SK-N-SH (cell line): ENCODE measurements around the gene RASSF8.

Source experiments
- JUND ChIP-seq: IDR thresholded peaks from 2 replicates; pipeline ENCODE4 v1.4.0; 2012
- MXI1 ChIP-seq: IDR thresholded peaks from 2 replicates; pipeline ENCODE4 v1.6.1; 2012; ENCODE audit warnings: mild to moderate bottlenecking, low read depth, low read length, improper control_type of control experiment
- RCOR1 ChIP-seq: fragments of 150-350 bp; IDR thresholded peaks from 2 replicates; pipeline ENCODE4 v1.6.1; 2017; ENCODE audit warnings: antibody characterized with exemption, low read length
- TF ChIP-seq, protein P1 (sequence below): fragments of 200-600 bp; sonication (generic); IDR thresholded peaks from 2 replicates; pipeline ENCODE4 v1.6.1; 2017; ENCODE audit warnings: antibody characterized with exemption, mild to moderate bottlenecking, moderate library complexity

DNA sequence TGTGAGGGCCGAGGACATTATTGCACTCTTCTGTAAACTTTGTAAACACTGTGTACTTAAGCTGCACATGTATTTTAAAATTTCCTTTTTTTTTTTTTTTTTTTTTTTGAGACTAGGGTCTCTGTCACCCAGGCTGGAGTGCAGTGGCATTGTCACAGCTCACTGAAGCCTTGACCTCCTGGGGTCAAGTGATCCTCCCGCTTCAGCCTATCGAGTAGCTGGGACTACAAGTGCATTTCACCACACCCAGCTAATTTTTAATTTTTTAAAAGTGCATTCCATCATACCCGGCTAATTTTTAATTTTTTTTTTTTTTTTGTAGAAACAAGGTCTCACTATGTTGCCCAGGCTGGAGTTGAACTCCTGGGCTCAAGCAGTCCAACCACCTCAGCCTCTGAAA lies 42.4 kb downstream of the RASSF8 start:
- TF ChIP-seq JUND (no peak), MXI1 (no peak), RCOR1 (no peak)
- TF ChIP-seq, protein P1, sequence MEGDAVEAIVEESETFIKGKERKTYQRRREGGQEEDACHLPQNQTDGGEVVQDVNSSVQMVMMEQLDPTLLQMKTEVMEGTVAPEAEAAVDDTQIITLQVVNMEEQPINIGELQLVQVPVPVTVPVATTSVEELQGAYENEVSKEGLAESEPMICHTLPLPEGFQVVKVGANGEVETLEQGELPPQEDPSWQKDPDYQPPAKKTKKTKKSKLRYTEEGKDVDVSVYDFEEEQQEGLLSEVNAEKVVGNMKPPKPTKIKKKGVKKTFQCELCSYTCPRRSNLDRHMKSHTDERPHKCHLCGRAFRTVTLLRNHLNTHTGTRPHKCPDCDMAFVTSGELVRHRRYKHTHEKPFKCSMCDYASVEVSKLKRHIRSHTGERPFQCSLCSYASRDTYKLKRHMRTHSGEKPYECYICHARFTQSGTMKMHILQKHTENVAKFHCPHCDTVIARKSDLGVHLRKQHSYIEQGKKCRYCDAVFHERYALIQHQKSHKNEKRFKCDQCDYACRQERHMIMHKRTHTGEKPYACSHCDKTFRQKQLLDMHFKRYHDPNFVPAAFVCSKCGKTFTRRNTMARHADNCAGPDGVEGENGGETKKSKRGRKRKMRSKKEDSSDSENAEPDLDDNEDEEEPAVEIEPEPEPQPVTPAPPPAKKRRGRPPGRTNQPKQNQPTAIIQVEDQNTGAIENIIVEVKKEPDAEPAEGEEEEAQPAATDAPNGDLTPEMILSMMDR: no peak
